Liver (tissue), 9 donors: ENCODE results near the gene NTMT1. TPM values are rescaled to one million over a fixed set of nuclear protein-coding genes. Genes with fewer than 3 reads are reported as not detected.

ENCODE experiments used
- DNase-seq: peaks from one replicate; pipeline ENCODE4 v3.0.0-alpha.2; 2017; ENCODE audit warnings: low spot score
- H3K27ac ChIP-seq, 2 donors: one replicate each; pipeline ENCODE4 v1.7.0; 2013; ENCODE audit warnings: inconsistent platforms in 2 of 2, low read length in 2 of 2, control low read depth in 1 of 2, low read depth in 1 of 2, mild to moderate bottlenecking in 1 of 2
- H3K27me3 ChIP-seq, 4 donors: one replicate each; pipeline versions ENCODE4 v1.6.1 to v1.7.0; 2013; ENCODE audit warnings: low read length in 3 of 4, inconsistent platforms in 1 of 4, mild to moderate bottlenecking in 1 of 4, moderate library complexity in 1 of 4; ENCODE audit not compliant: control insufficient read depth in 4 of 4, insufficient read depth in 4 of 4
- H3K36me3 ChIP-seq, 4 donors: one replicate each; pipeline versions ENCODE4 v1.6.1 to v1.7.0; 2013; ENCODE audit warnings: low read length in 3 of 4, mild to moderate bottlenecking in 3 of 4, low read depth in 1 of 4, moderate library complexity in 1 of 4; ENCODE audit not compliant: control insufficient read depth in 4 of 4, insufficient read depth in 3 of 4
- H3K4me1 ChIP-seq, 4 donors: one replicate each; pipeline versions ENCODE4 v1.6.1 to v1.7.0; 2013; ENCODE audit warnings: low read length in 3 of 4, mild to moderate bottlenecking in 3 of 4, moderate library complexity in 1 of 4; ENCODE audit not compliant: control insufficient read depth in 4 of 4, insufficient read depth in 4 of 4
- H3K4me3 ChIP-seq, 3 donors: one replicate each; pipeline versions ENCODE4 v1.6.1 to v1.7.0; 2013; ENCODE audit warnings: low read length in 3 of 3, control low read depth in 1 of 3, low read depth in 1 of 3, mild to moderate bottlenecking in 1 of 3
- H3K9ac ChIP-seq, 2 donors: one replicate each; pipeline ENCODE4 v1.7.0; 2013; ENCODE audit warnings: low read length in 2 of 2, mild to moderate bottlenecking in 2 of 2, moderate library complexity in 2 of 2, control low read depth in 1 of 2, low read depth in 1 of 2
- H3K9me3 ChIP-seq, 4 donors: one replicate each; pipeline versions ENCODE4 v1.6.1 to v1.7.0; 2013; ENCODE audit warnings: low read length in 3 of 4; ENCODE audit not compliant: control insufficient read depth in 4 of 4
- ATF3 ChIP-seq: IDR thresholded peaks from 2 replicates; pipeline ENCODE4 v1.6.1; 2016; ENCODE audit warnings: antibody characterized with exemption
- CTCF ChIP-seq: fragments of 150-350 bp; IDR thresholded peaks from 2 replicates; pipeline ENCODE4 v1.5.1; 2017; ENCODE audit warnings: improper control_type of control experiment, low read depth, low read length; ENCODE audit not compliant: missing input control
- EGR1 ChIP-seq, 2 donors: IDR thresholded peaks; 2 replicates each; pipeline ENCODE4 v1.6.1; 2016 to 2018; ENCODE audit warnings: antibody characterized with exemption in 2 of 2, low read depth in 2 of 2
- FOXA1 ChIP-seq: IDR thresholded peaks from 2 replicates; pipeline ENCODE4 v1.6.1; 2016; ENCODE audit warnings: antibody characterized with exemption
- FOXA2 ChIP-seq: IDR thresholded peaks from 2 replicates; pipeline ENCODE4 v1.6.1; 2016; ENCODE audit warnings: antibody characterized with exemption
- GABPA ChIP-seq, 2 donors: IDR thresholded peaks in 1 of 2; conservative IDR thresholded peaks in 1 of 2; 2 replicates each; pipeline ENCODE4 v1.6.1; 2016; ENCODE audit warnings: antibody characterized with exemption in 2 of 2, mild to moderate bottlenecking in 1 of 2, moderate library complexity in 1 of 2
- HNF4A ChIP-seq, 2 donors: conservative IDR thresholded peaks; 2 replicates each; pipeline ENCODE4 v1.6.1; 2016; ENCODE audit warnings: antibody characterized with exemption in 2 of 2, mild to moderate bottlenecking in 2 of 2
- HNF4G ChIP-seq: IDR thresholded peaks from 2 replicates; pipeline ENCODE4 v1.6.1; 2016; ENCODE audit warnings: antibody characterized with exemption
- JUND ChIP-seq, 2 donors: IDR thresholded peaks; 2 replicates each; pipeline ENCODE4 v1.6.1; 2016; ENCODE audit warnings: antibody characterized with exemption in 2 of 2
- MAX ChIP-seq: IDR thresholded peaks from 2 replicates; pipeline ENCODE4 v1.6.1; 2016; ENCODE audit warnings: antibody characterized with exemption
- NR2F2 ChIP-seq: IDR thresholded peaks from 2 replicates; pipeline ENCODE4 v1.6.1; 2016; ENCODE audit warnings: antibody characterized with exemption
- RAD21 ChIP-seq, 2 donors: IDR thresholded peaks; 2 replicates each; pipeline ENCODE4 v1.6.1; 2016; ENCODE audit warnings: antibody characterized with exemption in 2 of 2, mild to moderate bottlenecking in 2 of 2
- REST ChIP-seq: IDR thresholded peaks from 2 replicates; pipeline ENCODE4 v1.6.1; 2016; ENCODE audit warnings: antibody characterized with exemption, mild to moderate bottlenecking
- RXRA ChIP-seq, 2 donors: IDR thresholded peaks; 2 replicates each; pipeline ENCODE4 v1.6.1; 2017 to 2018; ENCODE audit warnings: antibody characterized with exemption in 2 of 2, mild to moderate bottlenecking in 1 of 2
- SP1 ChIP-seq: IDR thresholded peaks from 2 replicates; pipeline ENCODE4 v1.6.1; 2018; ENCODE audit warnings: antibody characterized with exemption, mild to moderate bottlenecking
- TAF1 ChIP-seq: conservative IDR thresholded peaks from 2 replicates; pipeline ENCODE4 v1.6.1; 2016; ENCODE audit warnings: antibody characterized with exemption, mild to moderate bottlenecking
- YY1 ChIP-seq: IDR thresholded peaks from 2 replicates; pipeline ENCODE4 v1.6.1; 2016; ENCODE audit warnings: antibody characterized with exemption, mild to moderate bottlenecking
- ZBTB33 ChIP-seq: IDR thresholded peaks from 2 replicates; pipeline ENCODE4 v1.6.1; 2016; ENCODE audit warnings: antibody characterized with exemption
- WGBS: extraction: QIAGEN DNeasy Blood & Tissue Kit; methylation state at CpG from one replicate; pipeline ENCODE4 v1.1.7; 2013; 5-methylcytosine and 5-hydroxymethylcytosine counted together
- polyA plus RNA-seq, 2 donors: library from polyadenylated mRNA; stranded (reverse) in 1 of 2; unstranded in 1 of 2; fragments of 200-250 nt in 1 of 2; fragments of >200 nt in 1 of 2; fragmentation: Nextera tagmentation in 1 of 2; extraction: Ambion mirVana in 1 of 2; gene quantifications; one replicate each; pipeline versions ENCODE4 v1.2.1 to v1.2.3, GENCODE V29; 2013 to 2015
- total RNA-seq, 2 donors: library from RNA; depleted of rRNA; stranded (reverse); fragments of >200 nt; gene quantifications; one replicate each; pipeline ENCODE4 v1.2.3, GENCODE V29; 2014
- donor health status: healthy.
- donor health status: healthy.
- donor health status: healthy.
- donor health status: healthy.
- donor health status: healthy.

Gene NTMT1
- total and polyA plus RNA-seq, 4 donors = 13.1 to 42.5 (median 26.2) TPM

- H3K27me3 ChIP-seq = peaks cover 0 to 10% (median 1%) of the 10 kb centered on the region in 4 donors
- WGBS = 2% methylated on average over 37 of the region's 37 CpGs
These were observed 39.4 kb downstream of the NTMT1 start, which contains the start of gene PRRX2 for GRCh38 chr9:129665389-129665775. PRRX2 (plus strand) TSS chr9:129665647; CDS start chr9:129665868, 221 bp downstream.

More at GRCh38 chr9:129665389-129665775, 39.4 kb downstream of the NTMT1 start, which contains the start of gene PRRX2:
- DNase-seq = no peak
- H3K27ac ChIP-seq = no peak within 1 kb of the TSS
- H3K9ac ChIP-seq = no peak within 1 kb of the TSS
- no peaks in the 10 kb centered on the region for H3K36me3 ChIP-seq
- peaks cover 0 to 10% (median 2%) of the 10 kb centered on the region in 4 donors for H3K4me1 ChIP-seq
- peak within 1 kb of the TSS in 1 of 3 donors; percentile 32 for H3K4me3 ChIP-seq
- TF ChIP-seq FOXA2 = no peak
- no peak for TF ChIP-seq MAX
- no peak for TF ChIP-seq YY1
- no peak for TF ChIP-seq NR2F2
- TF ChIP-seq JUND (IDR thresholded peaks at IDR 0.05) = no peak
- no peak for TF ChIP-seq HNF4G
- no peak for TF ChIP-seq EGR1 (IDR thresholded peaks at IDR 0.05; ENCODE audit: low read depth in 2 of 2)
- no peak for TF ChIP-seq CTCF
- no peak for TF ChIP-seq TAF1
- TF ChIP-seq ZBTB33 = no peak
- no peak for TF ChIP-seq RAD21 (IDR thresholded peaks at IDR 0.05)
- no peak for TF ChIP-seq SP1
- no peak for TF ChIP-seq REST
- TF ChIP-seq FOXA1 = no peak
- no peak for TF ChIP-seq RXRA (IDR thresholded peaks at IDR 0.05)
- no peak for TF ChIP-seq GABPA (IDR thresholded peaks at IDR 0.05 in 1 of 2, conservative IDR thresholded peaks at IDR 0.05 in 1 of 2)
- no peak for TF ChIP-seq ATF3
- TF ChIP-seq HNF4A (conservative IDR thresholded peaks at IDR 0.05) = no peak
- H3K9me3 ChIP-seq = no peaks in the 10 kb centered on the region
